ENCODE data around the gene TAF4.
"Not testable (repeated sequence)": the region's sequence is repeated elsewhere in the genome, so short reads cannot be mapped to it uniquely, and the experiment has no call there.

TAF4 gene

DNA sequence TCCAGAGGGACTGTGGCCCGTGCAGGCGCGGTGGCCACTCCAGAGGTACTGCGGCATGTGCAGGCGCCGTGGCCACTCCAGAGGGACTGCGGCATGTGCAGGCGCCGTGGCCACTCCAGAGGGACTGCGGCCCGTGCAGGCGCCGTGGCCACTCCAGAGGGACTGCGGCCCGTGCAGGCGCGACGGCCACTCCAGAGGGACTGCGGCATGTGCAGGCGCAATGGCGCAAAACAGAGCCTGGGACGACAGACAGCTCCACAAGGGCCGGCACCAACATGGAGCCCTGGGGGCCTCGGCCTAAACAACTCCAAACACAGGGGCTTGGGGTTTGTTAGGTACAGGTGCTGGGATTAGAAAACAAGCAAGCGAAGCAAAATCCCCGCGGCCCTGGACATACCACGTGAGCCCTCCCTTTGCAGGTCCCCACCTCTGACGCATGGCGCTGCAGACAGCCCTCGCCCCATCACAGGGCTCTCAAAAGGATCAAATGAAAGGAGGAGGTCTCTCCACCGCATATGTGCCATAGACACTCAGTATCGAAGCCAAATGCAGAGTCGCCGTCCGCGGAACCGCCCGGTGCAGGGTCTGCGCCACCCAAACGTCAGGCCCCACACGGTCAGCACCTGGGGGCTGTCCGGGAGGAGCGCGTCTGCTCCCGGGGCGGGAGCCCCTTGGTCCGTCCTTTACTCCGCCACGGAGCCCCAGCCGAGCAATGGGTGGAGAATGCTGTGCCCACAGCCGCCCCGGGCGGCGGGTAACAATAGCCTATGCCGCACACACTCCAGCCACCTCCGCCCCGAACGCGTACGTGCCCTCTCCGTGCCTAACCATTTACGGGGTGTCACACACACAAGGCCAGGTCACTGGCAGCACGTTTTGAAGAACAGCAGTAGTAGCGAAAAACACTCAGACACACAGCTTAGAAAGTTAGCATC lies 85.7 kb downstream of the TAF4 start:
- DNase-seq (ENCODE audit: low read depth in 2 of 2), result no peak

DNA sequence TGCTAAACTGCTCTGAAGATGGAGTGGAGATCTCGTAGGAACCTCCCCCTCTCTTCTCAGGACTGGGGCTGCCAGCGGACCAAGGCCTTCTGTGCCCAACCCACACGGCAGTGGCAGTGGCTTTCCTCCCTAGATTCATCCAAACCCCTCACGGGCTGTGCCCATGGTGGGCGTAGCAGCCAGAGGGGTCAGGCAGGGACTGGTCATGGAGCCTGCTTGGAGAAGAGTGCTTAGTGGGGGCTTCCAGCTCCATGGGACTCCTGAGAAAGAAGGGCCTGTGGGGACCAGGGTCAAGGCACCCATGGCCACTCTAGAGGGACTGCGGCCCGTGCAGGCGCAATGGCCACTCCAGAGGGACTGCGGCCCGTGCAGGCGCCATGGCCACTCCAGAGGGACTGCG lies 86.6 kb downstream of the TAF4 start:
- no peak for DNase-seq (ENCODE audit: low read depth in 2 of 2)

DNA sequence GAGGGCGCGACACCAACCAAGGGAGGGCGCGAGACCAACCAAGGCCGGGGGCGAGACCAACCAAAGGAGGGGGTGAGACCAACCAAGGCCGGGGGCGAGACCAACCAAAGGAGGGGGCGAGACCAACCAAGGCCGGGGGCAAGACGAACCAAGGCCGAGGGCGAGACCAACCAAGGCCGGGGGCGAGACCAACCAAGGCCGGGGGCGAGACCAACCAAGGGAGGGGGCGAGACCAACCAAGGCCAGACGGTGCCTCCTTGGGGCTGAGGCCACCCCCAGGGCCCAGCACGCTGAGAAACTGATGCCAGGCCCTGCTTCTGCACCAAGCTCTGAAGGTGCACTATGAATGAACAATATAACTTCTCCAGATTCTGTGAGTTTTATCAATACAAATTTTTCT lies 87.2 kb downstream of the TAF4 start:
- no peak for DNase-seq (ENCODE audit: low read depth in 2 of 2)

DNA sequence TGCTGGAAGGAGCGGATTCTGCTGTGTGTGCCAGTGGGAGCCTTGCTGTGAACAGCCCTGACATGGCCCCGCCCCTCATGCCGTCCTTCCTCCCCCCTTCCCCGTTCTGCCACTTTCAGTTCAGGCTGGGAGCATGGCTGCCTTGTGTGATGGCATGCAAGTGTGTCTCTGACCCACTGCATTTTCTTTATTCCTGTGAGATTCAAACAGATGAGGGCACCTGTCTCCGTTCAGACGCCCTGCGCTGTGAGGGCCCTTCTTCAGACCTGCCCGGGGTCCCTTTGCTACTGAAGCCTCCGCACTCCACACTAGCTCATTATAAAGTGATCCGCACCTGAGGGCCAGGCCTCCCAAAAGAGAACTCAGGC lies 88.3 kb downstream of the TAF4 start:
- no peak for DNase-seq (ENCODE audit: low read depth in 2 of 2)

DNA sequence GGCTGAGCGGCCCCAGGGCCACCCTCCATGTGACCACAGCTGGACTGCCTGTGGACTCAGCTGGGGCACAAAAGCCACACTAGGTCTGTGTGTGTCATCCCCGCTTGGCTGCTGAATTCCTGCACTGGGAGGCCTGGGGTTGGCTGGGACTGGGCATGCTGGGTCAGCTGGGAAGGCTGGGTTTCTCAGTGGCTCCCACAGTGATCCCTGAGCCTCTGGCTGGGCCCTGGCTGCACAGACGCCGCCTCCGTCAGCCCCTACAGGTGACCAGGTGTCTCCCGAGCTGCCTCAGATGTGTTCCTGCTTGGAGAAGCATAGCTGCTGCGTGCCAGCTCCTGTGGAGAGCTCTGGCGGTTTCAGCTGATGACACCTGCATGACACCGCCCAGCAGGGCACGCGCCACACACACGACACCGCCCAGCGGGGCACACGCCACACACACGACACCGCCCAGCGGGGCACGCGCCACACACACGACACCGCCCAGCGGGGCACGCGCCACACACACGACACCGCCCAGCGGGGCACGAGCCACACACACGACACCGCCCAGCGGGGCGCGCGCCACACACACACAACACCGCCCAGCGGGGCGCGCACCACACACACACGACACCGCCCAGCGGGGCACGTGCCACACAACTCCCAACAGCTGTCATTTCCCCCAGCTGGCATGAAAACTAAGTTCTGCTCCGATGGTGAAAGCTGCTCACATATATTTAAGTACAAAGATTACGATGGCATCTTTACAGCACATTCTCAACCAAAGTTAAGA lies 88.8 kb downstream of the TAF4 start:
- DNase-seq (ENCODE audit: low read depth in 2 of 2), result no peak

DNA sequence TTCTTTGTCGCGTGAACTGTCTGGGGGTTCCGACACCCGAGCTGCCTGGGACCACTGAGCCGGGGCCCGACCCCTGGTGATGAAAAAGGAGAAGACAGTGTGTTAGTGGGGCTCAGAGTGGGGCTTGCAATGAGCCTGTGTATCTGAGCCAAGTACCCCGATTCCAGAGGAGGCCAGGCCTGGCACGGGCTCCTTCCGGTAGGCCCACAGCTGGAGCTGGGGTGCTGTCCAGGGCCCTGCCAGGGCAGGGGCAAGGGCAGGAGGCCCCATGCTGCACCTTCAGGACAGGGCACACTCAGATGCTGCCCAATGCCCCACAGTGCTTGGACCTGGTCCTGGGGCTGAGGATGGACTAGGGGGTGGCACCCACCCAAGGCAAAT lies 89.4 kb downstream of the TAF4 start:
- DNase-seq (ENCODE audit: low read depth in 2 of 2), result no peak

DNA sequence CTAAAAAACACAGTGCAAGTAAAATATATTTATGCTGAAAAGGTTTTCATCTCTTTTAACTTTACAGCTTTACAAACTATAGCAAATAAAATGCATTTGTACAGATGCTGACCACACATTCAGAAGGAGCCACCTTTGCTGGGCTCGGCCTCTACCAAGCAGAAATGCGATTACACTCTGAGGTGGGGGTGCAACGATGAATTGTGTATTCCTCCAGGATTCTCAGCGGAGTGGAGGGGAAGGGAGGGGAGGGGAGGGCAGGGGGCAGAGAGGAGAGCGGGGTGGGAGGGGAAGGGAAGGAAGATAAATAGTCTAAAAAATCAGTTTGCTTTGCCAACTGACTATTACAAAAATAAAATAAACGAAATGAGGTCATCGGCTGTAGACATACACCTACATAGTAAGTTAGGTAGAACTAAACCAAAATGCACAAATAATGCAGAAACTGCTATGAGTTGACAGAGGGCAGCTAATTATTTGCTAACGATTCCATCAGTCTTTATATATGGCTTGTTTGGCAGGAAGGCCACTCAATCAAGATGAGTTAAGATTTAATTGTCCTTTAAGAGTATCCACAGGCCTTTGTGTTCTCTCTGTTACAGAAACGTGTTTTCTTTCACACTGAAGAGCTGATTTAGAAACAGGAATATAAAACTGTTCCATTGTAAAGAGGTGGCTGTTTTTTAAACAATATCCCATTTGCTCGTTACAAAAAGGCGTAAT lies 90.1 kb downstream of the TAF4 start:
- DNase-seq (ENCODE audit: low read depth in 2 of 2), result no peak

DNA sequence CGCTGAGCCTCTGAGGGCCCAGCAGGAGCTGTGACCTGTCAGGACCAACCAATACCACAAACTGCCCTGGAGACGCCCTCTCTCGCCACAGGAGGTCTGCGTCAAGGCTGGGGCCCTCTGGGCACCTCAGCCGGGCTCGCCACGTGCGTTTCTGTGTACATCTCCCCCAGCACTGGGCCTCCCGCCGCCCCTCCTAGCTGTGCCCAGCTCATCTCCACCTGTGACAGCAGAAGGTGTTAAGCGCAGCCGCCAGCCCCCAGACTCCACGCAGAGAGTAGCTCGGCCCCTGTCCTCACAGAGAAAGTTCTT lies 91.4 kb downstream of the TAF4 start:
- no peak for DNase-seq (ENCODE audit: low read depth in 2 of 2)

DNA sequence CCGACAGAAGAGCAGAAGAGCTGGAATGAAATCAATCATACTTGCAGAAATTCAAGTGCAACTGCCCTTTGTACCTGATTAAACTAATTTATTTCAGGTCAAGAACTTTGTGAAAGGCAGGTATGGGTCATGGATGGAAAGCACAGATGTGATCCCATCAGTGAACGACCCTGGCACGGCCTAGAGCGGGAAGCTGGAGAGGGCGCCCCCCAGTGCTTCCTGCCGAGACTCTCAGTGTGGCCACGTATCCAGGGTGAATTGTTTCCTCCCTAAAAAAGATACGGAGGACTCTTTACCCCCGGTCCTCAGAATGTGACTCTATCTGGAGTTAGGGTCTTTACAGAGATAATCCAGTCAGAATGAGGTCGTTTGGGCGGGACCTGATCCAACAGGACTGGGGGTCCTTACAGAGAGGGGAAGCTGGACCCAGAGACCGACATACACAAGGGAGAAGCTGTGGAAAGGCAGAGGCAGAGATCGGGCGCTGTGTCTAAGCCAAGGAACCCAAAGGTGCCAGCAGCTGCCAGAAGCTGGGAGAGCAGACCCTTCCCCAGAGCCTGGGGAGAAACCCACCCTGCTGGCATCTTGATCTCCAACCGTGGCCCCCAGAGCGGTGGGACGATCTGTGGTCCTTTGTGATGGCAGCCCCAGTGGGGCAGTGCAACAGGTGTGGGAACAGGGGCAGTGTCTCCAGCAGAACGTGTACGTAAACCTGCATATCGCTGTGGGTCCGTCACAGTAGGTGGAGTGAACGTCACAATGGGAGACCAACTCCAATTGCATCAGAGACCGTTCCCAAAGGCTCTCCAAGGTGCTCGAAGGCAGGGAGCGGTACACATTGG lies 91.9 kb downstream of the TAF4 start:
- no peak for DNase-seq (ENCODE audit: low read depth in 2 of 2)

DNA sequence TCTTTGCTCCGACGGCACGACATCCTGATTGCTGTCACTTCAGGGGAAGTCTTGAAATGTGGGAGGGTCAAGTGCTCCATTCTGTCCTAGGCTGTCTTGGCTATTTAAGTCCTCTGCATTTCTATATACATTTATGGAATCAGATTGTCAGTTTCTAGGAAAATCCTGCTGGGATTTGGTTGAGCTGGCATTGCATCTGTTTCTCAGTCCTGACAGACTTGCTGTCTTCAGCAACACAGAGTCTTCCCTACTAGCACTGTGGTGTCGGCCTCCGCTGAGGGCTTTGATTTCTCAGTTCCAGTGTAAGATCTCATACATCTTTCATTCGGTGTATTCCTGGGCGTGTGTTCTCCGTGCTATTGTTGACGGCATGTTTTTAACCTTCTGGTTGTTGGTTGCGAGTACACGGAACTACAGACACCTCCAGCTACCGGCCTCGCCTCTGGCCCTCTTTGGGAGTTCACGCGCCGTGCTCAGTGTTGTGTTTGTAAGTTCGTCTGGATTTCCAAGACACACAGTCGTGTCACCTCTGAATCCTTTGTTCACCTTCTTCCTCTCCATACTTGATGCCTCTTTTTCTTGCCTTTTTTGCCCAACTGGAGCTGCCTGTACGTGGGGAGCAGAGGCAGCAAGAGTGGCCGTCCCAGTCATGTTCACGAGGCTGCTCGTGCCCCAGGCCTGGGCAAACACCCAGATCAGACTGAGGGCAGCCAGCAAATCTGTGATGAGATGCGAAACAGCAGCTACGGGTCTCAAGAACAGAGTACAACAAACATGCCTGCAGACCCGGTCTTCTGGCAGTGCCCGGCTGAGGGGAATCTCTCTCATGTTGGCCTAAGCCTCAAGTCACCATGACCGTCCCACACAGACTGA lies 92.8 kb downstream of the TAF4 start:
- no peak for DNase-seq (ENCODE audit: low read depth in 2 of 2)

DNA sequence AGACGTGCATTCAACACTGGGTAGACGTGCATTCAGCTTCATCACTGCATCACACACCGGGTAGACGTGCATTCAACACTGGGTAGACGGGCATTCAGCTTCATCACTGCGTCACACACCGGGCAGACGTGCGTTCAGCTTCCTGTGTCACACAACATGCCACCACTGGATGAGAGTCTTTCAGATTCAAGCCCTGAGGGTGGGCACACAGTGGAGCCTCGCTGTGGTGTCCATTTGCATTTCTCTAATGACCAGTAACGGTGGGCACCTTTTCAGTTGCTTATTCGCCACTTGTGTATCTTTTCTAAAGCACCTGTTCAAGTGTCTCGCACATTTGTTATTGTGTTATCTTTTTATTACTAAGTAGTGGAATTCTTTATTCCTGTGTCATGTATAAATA lies 94.1 kb downstream of the TAF4 start:
- not testable (repeated sequence) for DNase-seq (ENCODE audit: low read depth in 2 of 2)

DNA sequence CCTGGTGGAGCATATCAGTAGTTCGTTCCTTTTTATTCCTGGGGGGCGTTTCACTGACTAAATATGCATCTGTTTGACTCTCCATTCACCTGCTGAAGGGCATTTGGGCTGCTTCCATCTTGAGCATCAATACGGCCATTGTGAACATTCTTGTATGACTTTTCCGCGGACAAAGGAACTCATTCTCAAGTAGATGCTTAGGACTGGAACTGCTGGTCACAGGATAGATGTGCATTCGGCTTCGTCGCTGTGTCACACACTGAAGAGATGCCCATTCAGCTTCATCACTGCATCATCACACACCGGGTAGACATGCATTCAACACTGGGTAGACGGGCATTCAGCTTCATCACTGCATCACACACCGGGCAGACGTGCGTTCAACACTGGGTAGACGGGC lies 95.3 kb downstream of the TAF4 start:
- no peak for DNase-seq (ENCODE audit: low read depth in 2 of 2)

DNA sequence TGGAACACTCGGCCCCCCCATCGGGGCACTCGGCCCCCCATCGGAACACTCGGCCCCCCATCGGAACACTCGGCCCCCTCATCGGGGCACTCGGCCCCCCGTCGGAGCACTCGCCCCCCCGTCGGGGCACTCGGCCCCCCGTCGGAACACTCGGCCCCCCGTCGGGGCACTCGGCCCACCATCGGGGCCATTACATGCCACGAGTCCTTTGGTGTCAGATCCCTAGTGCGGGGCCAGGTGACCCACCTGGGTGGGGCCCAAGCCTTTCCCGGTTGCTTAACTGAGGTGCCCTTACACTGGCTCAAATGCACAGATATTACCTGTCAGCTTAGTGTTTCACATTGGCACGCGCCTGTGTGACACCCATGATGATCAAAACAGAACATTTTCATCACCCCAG lies 95.9 kb downstream of the TAF4 start:
- DNase-seq (ENCODE audit: low read depth in 2 of 2), result no peak

DNA sequence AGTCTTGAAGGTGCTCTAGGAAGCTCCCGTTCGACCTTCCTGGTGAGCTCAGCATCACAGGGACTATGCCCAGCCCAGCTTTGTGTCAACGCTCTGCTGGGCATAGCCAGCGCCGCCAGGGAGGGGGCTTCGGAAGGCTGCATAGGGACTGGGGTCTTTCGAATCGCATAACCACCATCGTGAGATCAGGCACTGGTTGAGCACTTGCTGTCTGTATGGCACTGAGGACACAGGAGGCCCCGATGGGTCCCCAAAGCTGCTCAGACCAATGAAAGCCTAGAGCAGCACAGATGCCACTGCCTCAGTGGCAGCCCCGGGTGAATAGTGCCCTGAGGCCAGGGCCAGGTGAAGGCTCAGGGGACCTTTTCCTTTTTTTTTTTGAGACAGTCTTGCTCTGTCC lies 96.7 kb downstream of the TAF4 start:
- no peak for DNase-seq (ENCODE audit: low read depth in 2 of 2)

DNA sequence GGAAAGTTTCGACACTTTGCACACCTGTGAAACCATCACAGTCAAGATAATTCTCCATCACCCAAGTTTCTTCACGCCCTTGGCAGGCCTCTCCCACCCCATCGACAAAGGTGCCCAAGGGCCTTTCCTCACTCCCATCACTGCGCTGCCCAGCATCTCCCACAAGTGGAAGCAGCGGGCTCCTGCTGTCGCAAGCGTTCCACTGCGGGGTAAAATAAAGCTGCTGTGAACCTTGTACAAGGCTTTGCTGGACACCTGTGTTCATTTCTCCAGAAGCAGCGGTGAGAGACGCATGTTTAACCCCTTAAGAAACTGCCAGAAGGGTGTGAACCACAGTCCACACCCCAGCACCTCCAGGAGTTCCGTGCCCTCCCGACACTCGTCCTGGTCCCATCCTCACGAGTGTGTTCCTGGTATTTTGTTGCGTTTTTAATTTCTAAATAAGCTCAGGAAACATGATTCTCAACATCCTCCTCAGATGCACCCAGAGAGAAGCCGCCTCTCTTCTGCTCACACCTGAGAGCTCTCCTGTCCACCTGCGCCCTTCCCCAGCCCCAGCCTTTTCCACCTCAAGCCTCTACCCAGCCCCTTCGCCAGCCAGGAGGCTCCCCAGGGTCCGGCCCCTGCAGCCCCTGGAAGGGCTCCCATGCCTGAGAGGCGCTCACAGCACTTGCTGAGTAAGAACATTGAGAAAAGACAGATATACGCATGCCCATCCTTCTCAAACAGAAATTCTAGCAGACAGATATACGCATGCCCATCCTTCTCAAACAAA lies 97.5 kb downstream of the TAF4 start:
- DNase-seq (ENCODE audit: low read depth in 2 of 2), result no peak

DNA sequence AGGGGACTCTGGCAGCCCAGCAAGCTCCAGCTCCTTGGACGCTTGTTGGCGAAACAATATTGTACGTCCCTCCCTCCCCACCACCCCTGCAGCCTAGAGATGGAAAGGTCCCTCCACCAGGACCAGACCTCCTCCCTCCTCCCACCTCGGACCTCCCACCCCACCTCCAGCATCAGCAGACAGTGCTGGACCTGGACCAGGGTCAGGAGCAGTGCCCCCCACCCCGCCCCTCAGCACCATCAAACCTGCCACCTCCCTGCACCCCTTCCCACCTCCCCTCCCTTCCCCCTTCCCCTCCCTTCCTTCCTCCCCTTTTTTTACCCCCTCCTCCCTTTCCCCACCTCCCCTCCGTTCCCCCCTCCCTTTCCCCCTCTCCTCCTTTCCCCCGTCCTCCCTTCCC lies 98.4 kb downstream of the TAF4 start:
- no peak for DNase-seq (ENCODE audit: low read depth in 2 of 2)

DNA sequence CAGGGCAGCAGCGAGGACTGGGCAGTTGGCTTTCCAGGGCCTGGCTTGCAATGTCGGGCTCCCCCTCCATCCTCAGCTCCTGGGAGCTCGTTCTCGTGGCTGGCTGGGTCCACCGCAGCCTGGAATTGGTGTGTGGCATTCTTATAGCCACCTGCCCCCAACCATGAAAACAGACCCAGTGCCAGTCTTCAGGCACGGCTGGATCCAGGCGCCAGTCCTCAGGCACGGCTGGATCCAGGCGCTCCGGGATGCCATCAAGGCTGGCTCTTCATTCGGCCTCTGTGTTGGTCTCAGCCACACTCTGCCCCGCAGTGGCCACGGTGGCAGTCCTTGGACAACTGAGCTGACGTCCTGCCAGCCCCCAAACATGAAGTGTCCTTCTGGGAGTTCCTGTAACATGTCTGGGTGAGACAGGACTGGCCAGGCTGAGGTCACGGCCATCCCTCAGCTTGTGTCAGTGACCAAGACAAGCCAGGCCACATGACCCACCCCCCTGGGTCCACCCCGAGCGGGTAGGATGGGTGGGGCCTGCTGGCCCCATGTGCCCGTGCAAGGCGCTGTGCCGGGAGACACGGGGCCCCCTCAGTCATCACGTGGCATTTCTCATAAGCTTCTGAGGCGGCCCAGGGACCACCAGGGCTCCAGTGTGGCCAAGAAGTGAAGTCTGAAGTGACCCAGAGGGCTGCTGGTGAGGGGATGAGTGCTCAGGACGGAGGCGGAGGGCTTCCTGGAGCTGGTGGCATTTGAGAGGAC lies 99.0 kb downstream of the TAF4 start:
- no peak for DNase-seq (ENCODE audit: low read depth in 2 of 2)

DNA sequence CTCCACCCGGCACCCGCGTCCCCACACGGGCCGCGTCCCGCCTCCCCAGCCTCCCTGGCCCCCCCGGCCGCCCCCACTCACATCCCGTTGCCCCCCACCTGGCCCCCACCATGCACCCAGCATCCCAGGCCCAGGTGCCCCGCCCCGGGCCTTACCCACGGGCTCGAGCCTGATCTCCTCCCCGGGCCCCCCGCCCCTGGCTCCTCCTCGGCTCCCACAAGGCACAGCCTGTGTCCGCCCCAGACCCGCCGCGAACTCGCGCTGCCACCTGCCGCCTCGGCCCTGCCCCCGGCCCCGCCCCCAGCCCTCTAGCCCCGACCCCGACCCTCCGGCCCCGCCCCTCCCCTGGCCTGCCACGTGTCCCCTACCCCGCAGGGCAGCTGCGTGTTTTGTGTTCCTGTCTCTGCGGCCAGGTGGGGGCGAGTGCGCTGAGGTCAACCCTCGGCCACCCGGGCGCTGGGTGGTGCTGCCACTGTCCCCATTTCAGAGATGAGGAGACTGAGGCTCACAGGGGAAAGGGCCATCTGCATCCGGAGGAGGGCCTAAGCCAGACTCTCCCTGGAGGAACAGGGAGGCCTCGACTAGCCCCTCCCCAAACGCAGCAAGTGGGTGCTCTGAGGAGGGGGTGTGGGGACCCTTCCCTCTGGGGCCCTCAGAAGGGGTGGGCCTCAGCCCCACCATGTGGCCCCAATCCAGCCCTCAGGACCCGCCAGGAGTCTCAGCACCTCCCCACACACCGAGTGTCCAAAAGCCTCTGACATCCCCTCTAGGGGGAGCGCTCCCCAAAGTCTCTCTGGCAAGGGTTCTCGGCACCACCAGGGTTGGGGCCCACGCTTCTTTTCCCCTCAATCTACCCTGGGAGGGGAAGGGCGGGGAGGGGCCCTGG lies 99.8 kb downstream of the TAF4 start:
- no peak for DNase-seq (ENCODE audit: low read depth in 2 of 2)
